GM10847 (cell line): ENCODE data around the gene EFNA1.

Experiments
- POLR2A ChIP-seq: IDR thresholded peaks from 2 replicates; pipeline ENCODE4 v1.6.1; 2011; ENCODE audit not compliant: insufficient read length; ENCODE audit errors: extremely low read depth

EFNA1 gene

GRCh38 chr1:155086128-155086741 lies 41.4 kb upstream of the EFNA1 start:
- no peak for TF ChIP-seq POLR2A

- TF ChIP-seq POLR2A, result no peak
Observed at GRCh38 chr1:155086856-155087535, 40.7 kb upstream of the EFNA1 start.

GRCh38 chr1:155091071-155092051 lies 36.3 kb upstream of the EFNA1 start:
- no peak for TF ChIP-seq POLR2A

- TF ChIP-seq POLR2A, result no peak
Observed at GRCh38 chr1:155092131-155092530, 35.5 kb upstream of the EFNA1 start.

- no peak for TF ChIP-seq POLR2A
Observed at GRCh38 chr1:155092641-155093040, 35.0 kb upstream of the EFNA1 start.

GRCh38 chr1:155093911-155094621 lies 33.6 kb upstream of the EFNA1 start:
- no peak for TF ChIP-seq POLR2A

- no peak for TF ChIP-seq POLR2A
Observed at GRCh38 chr1:155094622-155094948, 33.1 kb upstream of the EFNA1 start.

- TF ChIP-seq POLR2A, result no peak
Observed at GRCh38 chr1:155099331-155099730, 28.3 kb upstream of the EFNA1 start.

GRCh38 chr1:155103325-155103724 lies 24.4 kb upstream of the EFNA1 start:
- no peak for TF ChIP-seq POLR2A

GRCh38 chr1:155104605-155105534 lies 22.8 kb upstream of the EFNA1 start:
- TF ChIP-seq POLR2A, result no peak

- TF ChIP-seq POLR2A, result no peak
Observed at GRCh38 chr1:155105604-155106011, 22.1 kb upstream of the EFNA1 start.

GRCh38 chr1:155106862-155107261 lies 20.8 kb upstream of the EFNA1 start:
- TF ChIP-seq POLR2A, result no peak

- TF ChIP-seq POLR2A, result no peak
Observed at GRCh38 chr1:155107309-155108264, 20.1 kb upstream of the EFNA1 start.
